Middle frontal gyrus (tissue), 1 donor: ENCODE measurements around the gene PARVA.

Experiments used
- DNase-seq: peaks from one replicate; pipeline ENCODE4 v3.0.0-alpha.2; 2015; ENCODE audit warnings: low spot score; ENCODE audit errors: extremely low spot score

PARVA gene

DNA sequence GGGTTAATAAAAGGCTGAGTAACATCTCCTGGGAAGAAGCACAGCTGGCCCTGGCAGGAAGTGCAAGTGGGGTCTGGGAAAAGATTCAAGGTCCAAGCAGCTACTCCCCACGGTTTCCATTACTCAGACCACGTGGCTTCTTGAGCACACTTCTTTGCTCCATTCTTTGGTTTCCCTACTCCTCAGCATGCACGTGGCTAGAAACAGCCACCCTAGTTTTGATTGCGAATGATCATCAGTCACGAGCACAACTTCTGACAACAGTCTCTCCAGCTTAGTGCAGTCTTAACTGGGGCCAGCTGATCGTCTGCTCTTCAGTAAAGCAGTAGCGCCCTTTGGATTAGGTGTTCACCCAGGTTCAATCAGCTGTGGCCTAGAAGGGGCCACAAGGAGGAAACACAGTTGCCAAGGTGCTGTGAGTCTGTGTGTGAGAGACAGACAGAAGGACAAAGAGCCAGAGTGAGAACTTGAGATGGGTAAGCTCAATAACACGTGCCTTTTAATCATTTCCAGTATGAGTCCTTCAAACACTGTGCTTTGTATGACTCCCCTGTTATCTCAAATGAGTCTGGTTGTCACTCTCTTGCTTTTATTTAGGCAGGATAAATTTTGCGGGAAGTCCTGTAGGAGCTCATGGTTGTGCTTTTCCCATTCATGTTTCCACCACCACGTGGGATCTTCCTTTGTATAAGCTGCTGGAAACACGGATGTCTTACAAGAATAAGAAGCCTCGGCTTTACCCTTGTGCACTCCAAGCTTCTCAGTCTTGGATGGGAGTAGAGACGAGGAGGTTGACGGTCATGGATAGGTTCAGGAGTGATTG, 901 bp upstream of the PARVA start:
- no peak for DNase-seq

DNA sequence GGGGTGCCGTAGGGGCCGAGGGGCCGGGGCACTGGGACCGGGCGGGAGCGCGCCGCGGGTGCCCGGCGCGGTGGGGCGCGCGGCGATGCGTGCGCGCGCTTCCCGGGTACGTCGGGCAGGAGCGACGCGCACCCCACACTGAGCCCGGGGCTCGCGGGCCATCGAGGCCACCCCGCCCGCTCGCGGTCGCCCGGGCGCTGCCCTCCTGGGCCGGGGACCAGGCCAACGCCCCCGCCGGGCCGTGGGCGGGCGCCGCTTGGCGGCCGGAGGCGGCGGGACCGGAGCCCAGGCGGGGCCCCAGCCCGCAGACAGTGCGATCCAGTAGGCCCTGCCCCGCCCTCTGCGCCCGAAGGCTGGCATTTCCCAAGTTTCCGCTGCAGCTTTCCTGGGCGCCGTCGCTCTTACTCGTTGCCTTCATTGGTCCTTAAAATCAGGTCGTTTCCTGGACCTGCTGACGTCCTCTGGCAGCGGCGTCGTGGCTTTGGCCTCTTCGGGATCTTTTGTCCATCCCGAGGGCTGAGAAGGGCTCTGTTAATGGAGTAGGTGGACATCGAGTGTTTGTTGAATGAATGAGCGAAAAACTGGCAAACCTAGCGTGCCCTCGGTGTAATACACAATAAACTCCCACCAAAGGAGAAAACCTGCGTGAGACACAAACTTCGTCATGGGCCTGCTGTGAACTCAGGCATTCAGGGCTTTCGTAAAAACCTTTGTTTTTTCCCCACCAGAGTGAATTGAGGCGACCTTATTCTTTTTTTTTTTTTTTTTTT, 638 bp downstream of the PARVA start:
- DNase-seq, result no peak

DNA sequence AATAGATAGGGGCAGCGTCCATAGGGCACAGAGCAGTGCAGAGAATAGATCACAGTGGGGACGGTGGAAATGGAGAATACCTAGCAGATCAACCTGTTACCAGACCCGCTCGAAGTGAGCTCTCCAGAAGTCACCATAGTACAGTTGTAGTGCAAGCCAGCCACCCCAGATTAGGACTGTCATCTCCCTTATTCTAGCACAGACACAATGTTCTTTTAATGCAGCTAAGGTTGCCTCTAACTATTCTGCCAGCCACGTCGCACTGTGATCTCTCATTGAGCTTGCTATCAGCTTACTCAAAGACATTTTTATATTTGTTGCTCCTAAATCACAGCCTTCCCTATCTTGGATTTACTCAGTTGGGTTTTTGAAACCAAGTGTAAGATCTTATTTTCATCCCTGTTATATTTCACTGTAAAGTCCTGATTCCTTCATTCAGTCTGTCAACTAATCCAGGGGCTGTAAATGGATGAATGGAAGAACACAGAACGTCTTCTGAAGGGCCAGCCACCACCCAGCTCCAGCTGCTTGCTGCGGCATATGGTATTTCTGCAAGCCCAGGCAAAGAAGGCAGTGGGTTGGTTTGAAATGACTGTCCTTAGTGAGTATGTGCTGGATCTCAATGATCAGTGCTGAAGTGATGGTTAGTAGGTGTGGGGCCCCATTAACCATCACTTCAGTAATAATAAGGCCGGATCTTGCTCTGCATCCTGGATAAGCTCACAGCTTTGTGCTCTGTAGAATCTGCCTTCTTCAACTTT, 3.4 kb downstream of the PARVA start:
- DNase-seq, result no peak

DNA sequence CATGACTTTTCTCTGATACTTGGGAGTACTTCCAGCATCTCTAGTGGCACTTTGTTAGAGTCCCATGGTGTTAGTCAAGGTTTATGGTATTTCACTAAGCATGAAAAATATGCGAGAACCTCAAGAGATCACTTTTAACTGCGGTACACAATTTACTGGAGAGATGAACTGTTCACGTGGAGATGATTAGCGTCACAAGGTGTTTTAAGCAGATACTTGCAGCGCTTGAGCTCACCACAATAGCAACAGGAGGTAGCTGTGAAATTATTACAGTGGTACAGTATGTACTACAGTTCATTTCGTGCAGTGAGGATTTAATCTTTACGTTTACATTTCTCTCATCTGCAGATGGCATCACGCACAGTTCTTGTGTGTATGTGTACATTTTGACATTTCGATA, 4.5 kb downstream of the PARVA start:
- no peak for DNase-seq

DNA sequence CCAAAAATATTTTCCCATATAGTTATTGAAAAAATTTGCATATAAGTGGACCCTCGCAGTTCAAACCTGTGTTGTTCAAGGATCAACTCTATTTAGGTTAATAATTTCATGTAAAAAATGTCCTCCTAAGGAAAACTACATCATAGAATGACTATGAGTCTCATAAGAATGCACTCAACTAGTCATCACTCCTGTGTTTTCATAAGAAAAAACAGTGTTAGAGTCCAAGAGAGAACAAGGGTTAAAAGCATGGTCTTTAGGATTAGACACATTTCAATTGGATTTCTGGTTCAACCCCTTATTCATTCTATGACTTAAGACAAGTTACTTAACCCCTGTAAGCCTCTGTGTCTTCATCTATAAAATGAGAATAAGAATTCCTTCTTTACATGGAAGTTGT, 5.1 kb downstream of the PARVA start:
- DNase-seq, result no peak

DNA sequence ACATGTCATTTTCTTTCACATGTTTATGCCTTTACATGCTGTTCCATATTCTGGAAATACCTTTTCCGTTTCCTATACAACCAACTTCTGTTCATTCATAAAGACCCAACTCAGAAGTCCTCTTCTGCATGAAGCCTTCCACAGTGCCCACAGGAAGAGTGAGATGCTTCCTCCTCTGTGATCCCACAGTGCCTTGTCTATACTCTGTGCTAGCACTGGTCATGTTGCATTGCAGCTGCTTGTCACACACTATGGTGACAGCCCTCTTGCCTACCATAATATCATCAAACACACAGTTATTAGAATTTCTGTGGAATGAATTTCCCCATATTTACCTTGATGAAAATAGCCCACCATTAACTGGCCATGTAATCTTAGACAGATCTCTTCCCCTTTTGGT, 8.9 kb downstream of the PARVA start:
- DNase-seq, result no peak

DNA sequence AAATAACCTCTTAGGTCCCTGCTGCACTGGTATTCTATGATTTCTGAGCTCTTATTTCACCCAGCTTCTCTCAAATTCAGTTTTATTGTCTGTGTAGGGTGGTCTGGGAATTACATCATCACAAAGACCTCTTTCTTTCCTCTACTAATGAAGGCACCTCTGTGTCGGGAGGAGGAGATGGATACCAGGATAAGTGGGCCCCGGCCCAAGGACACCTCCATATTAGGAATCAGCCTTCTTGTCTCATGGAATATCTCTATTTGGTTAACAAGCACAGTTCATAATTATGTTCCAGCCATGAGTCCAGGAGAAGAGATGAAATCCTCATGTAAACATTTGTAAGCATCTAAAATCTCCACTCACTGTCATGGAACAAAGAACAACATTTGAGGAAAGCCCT, 9.4 kb downstream of the PARVA start:
- DNase-seq, result no peak

DNA sequence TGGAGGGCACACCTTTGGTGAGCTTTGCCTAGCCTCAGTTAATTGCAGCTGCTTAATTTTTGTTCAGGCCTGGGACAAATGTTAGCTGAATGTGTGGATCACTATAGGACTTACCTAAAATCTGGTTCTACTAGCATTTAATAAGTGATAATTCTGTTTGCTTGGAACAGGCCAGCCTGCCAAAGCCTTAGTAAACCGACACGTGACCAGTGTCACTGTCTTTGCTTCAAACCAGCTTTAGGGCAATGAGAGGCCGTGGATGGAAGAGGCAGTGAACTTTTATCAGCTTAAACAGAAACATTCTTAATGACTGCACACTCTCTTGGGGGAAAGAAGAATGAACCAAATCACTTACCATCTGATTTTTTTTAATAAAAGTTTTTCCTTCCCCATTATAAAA, 10.8 kb downstream of the PARVA start:
- DNase-seq, result no peak

DNA sequence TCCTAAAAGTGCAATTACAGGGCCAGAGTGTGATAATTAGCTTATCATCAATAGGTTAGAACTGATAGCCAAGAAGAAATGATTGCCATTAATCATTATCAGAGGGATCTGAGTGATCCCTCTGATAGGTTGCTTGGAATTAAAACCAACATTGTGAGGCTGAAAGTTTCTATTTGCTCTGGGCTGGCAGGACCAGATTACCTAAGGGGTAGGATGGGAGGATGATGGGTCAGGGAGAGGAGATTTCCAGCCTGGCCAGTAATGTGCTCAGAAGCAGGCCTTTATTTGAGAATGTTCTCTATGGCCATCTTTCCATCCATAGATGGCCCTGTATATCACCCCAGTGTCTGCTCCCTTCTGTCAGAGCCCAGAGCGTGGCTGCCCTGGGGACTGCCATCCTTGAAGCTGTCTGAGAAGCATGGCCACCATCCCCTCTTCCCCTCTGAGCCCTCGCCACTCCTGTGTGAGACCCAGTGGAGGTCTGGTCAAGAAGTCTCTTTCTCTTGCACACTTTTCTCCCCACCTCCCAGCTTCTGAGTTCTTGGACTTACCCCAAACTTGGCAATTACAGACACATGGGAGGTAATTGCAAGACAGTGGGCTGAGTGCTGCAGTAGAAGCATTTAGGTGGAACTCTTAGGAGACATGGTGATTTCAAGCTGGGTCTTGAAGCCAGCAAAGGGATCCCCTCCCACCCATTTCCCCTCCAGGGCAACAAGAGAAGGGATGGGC, 11.7 kb downstream of the PARVA start:
- no peak for DNase-seq

DNA sequence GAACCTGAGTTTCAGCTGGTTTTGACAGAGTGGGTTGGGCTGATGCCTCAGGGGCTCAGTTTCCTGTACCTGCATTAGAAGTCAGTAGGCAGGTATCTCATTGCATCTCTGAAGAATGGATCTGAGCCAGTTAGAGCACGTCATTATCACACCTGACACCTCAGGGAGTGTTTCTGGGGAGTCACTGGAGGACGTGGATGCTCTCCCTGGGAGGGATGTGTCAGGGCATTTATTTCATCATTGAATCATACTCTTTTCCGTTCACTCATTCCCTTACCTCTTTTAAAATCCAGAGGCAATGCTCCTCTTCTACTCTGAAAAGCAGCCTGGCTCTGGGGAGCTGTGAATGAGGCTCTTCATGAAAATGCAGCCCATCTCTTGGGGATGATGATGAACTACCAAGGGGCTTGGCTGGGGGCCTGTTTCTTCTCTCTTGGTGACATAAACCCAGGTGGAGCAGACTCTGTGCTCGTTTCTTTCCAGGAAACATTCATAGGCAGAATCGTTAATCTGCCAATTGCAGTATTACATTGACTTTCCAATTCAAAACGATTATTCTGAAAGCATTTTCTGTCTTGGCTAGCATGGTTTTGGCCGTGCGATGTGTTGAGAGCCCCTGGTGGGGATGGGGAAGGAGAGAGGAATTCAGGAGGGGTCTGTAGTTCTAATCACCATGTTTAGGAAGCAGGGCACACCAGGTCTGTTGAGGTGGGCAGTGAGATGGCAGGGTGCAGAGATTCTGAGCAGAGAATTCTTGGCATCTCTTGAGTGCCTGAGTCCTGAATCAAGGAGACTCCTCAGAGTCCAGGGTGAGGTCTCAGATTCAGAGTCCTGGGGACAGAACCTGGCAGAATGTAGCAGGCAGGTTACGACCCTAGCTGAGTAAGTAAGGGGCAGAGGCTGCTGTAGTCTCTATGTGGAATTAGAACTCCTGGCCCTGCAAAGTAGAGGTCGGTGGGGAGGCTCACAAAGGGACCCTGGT, 12.6 kb downstream of the PARVA start:
- no peak for DNase-seq

DNA sequence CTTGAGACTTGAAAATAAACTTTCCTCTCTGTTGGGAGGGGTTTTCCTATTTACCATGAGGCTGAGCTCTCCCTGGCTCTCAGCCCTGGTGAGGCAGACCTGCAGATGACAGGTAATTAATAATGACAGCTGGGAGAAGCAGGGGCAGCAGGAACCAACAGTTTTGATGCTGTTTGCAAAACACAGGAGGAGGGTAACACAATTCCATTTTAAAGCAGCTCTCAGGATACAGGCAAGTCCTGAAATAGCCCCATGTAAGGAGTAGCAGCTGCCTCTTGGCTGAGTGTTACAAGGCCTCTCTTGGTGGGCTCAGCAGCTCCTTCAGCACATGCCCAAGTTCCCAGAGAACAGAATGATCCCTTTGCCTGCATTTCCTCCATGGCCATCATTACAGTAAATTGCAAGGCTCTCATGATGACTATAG, 13.3 kb downstream of the PARVA start:
- DNase-seq, result no peak

DNA sequence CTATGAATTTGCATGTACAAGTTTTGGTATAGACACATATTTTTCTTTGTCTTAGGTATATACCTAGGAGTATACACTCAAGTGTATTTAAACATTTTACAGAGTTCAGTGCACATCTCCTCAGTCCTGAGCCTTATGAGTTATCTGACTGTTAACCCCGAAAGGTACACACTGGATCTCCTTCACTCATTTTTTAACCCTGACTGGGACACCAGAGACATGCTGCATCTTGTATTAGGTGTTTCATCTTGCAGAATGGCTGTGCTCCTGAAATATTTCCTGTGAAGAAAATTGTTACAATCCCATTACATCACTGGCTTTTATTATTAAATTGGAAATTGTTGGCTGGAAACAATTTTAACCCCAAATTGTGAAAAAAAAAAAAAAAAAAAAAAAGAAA, 15.3 kb downstream of the PARVA start:
- no peak for DNase-seq

DNA sequence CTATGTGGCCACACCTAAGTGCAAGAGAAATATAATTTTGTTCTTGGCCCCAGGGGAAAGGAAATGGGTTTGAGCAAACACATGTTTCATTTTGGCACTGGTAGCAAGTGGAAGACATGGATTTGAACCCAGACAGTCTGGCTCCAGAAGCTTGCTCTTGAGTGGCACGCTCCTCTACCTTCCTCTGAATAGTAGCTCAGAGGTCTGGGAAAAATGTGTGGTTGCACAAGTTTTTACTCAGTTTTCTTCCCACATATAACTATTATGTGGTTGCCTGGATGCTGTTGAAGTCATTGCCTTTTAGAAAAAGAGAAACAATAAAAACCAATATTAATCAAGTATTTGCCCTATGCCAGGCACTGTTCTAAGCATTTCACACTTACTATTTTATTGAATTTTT, 16.3 kb downstream of the PARVA start:
- no peak for DNase-seq

DNA sequence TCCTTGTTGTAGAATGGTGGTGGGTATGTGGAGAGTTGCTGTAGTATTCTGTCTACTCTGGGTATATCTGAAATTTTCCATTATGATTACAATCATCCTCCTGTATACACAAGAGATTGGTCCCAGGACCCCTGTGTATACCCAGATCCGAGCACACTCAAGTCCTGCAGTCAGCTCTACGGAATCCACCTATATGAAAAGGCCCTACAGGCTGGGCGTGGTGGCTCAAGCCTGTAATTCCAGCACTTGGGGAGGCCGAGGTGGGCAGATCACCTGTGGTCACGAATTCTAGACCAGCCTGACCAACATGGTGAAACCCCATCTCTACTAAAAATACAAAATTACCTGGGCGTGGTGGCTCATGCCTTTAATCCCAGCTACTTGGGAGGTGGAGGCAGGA, 17.2 kb downstream of the PARVA start:
- DNase-seq, result no peak

DNA sequence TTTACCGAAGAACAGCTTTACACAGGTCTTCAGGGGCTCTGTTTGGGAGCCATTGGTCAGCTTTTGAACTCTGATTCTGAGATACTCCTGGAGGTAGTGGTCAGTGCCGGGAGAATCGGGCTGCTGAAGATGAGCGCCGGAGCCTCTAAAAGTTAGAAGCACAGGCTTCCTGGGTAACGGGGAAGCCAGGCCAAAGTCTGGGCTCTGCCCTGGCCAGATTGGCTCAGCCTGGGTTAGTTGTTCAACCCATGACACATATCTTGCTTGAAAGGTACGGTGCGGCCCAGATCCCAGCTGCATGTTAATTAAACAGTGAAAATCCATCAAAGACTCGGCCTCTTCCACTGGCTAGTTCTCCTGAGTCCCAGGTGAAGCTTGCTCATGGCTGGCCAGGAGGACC, 18.0 kb downstream of the PARVA start:
- DNase-seq, result no peak

DNA sequence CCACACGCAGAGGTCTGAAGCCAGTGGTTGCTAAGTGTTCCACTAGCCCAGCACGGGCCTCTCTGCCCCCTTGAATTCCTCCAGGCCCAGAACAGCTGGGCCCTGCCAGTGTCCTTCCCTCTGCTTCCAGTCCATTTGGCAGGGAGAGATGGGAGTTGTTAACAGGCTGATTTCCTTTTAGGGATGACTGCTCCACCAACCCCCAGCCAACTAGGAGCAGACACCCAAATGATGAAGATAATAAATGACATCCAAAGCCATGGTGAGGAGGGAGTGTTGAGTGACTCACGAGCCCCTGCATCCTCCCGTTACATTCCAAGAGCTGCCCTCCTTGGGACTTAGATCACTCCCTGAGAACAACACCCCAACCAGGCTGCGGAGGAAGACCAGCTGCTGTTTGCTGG, 20.6 kb downstream of the PARVA start:
- no peak for DNase-seq

DNA sequence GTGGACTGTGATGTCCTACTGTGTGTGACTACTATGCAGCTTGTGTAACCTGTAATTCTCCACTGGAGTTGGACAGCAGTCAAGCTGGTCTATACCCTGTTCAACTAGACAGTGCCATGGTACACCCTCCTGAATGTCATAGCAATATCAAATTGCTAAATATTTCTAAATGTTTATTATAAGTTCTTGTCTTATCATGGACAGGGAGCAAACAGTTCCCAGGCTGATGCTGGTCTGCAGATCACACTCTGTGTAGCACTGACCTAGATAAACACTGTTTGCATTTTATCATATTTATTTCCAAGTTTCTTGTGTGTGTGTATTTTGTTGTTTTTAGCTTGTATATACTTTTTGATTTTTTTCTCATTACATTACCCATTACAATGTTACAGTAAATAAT, 22.0 kb downstream of the PARVA start:
- DNase-seq, result no peak

DNA sequence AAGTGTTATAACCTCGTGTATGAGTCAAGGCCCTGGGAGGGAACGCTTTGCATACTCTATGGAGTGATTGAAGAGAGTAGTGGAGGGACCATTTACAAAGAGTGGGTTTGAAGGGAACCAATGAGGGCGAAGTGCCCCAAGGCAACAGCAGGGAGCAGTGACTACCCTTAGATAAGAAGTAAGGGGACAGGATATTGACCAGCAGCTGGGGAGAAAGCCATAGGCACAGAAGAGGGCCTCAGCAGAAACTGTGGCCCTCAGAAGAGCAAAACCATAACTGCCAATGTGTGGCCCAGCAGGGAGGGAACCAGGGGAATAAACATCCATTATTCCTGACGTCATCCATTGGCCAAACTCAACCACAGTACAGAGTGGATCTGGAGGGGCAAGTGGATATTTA, 24.7 kb downstream of the PARVA start:
- DNase-seq, result no peak

DNA sequence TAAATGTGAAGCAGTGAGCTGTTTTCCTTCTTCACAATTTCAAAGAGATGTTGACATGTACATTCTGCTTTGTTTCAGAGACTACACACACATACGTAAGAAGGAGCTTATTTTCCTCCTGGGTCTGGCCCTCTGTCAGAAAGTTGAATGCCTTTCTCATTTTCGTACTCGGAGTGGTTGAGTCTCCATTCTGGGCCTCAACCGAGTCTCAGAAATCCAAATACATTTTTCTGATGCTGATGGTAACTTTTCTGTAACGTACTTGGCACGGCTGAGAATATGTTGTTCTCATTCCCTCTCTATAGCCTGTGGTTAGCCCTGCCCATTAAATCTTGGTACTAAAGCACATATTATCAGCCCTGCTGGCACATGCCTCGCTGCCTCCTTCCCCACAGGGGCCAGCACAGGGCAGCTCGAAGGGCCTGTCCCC, 25.3 kb downstream of the PARVA start:
- no peak for DNase-seq
